ENCODE measurements around the gene LYZL1. TPM values are rescaled to one million over a fixed set of nuclear protein-coding genes. Genes with fewer than 3 reads are reported as not detected.

LYZL1 gene
- total RNA-seq, 2 experiments from 2014 or later, result not detected

- peaks cover 0 to 10% of the 10 kb centered on the region in 2 experiments for H3K27me3 ChIP-seq (ENCODE audit: control insufficient read depth in 1 of 2, insufficient read depth in 2 of 2, low read length in 2 of 2)
- intact Hi-C loops (cut with DNase I, micrococcal nuclease), result loop anchor here in 1 of 2 experiments (5.0 to 10.0 kb wide), 2 partner anchors 640 to 878 kb away; no protein-coding TSS in a partner anchor
- DNase-seq (no peak), ATAC-seq (ENCODE audit: poor library complexity) (no peak)
- ChIA-PET POLR2A (no interaction called here), CTCF (no interaction called here)
- H3K27me3 Mint-ChIP-seq, result peaks cover 58% of the 10 kb centered on the region
- no peak overlapping the region for H3K27ac ChIP-seq (ENCODE audit: low read depth in 1 of 2, low read length in 2 of 2)
- H3K4me3 ChIP-seq (ENCODE audit: low read length), result no peak overlapping the region
- H3K36me3 ChIP-seq (ENCODE audit: insufficient read depth, low read length), result no peaks in the 10 kb centered on the region
- H3K36me3 Mint-ChIP-seq (ENCODE audit: low read depth), result no peaks in the 10 kb centered on the region
- TF ChIP-seq CTCF (IDR thresholded peaks at IDR 0.05), result no peak
- H3K4me3 Mint-ChIP-seq, result no peak overlapping the region
- peaks cover 17% of the 10 kb centered on the region for H3K9me3 Mint-ChIP-seq
- no peaks in the 10 kb centered on the region for H3K4me1 Mint-ChIP-seq (ENCODE audit: low read depth)
- peaks cover 0 to 3% of the 10 kb centered on the region in 2 experiments for H3K9me3 ChIP-seq (ENCODE audit: control insufficient read depth in 1 of 2, insufficient read depth in 1 of 2, low read length in 2 of 2)
- H3K4me1 ChIP-seq (ENCODE audit: insufficient read depth, low read length), result no peaks in the 10 kb centered on the region
- no peak overlapping the region for H3K27ac Mint-ChIP-seq
Measured at GRCh38 chr10:29302499-29302898, 13.6 kb downstream of the LYZL1 start.

DNA sequence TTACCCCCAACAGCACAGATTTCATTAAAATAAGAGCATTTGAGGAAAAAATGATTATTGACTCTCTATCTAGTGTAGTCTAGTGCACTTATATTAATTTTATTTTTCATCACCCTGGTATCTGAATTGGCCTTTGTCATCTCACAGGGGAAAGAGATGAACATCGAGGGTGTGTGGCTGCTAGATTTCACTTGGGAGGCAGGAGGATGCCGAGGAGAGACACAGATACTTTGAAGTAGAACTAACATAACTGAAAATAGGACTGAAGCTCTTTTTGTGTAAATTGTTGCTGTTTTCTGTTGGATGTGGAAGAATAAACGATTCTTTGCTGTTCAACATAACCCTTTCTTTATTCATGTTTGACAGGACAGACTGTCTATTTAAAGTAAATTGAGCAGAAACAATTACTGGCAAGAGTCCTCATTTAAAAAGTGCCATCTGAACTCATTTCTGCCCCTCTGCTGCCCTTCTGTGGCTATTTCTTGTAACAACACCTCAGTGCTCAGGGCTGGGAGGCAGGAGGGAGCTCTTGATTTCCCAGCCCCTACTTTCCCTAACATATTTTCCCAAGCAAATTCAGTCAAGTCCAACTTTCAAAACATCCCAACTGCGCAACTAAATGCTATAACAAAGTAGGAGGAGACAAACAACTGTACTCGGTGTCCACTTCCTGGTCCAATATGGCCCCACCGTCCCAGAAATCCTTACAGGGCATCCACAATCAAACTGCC, 15.6 kb downstream of the LYZL1 start:
- peaks cover 0 to 3% of the 10 kb centered on the region in 2 experiments for H3K9me3 ChIP-seq (ENCODE audit: control insufficient read depth in 1 of 2, insufficient read depth in 1 of 2, low read length in 2 of 2)
- Mint-ChIP-seq H3K27ac (no peak overlapping the region), H3K36me3 (ENCODE audit: low read depth) (no peaks in the 10 kb centered on the region), H3K4me1 (ENCODE audit: low read depth) (no peaks in the 10 kb centered on the region), H3K27me3 (peaks cover 41% of the 10 kb centered on the region), H3K9me3 (peaks cover 10% of the 10 kb centered on the region), H3K4me3 (no peak overlapping the region)
- DNase-seq (peak in 7 of 14 experiments; percentile 1 to 50 (median 20)), ATAC-seq (ENCODE audit: poor library complexity) (no peak)
- intact Hi-C loops (cut with DNase I, micrococcal nuclease), result loop anchor here in 1 of 2 experiments (5.0 to 10.0 kb wide), 2 partner anchors 642 to 880 kb away; no protein-coding TSS in a partner anchor
- H3K4me1 ChIP-seq (ENCODE audit: insufficient read depth, low read length), result no peaks in the 10 kb centered on the region
- no peak overlapping the region for H3K4me3 ChIP-seq (ENCODE audit: low read length)
- CTCF ChIA-PET, result interaction anchor here (1.4 kb wide), 1 partner anchor 641 kb away, joined by 4 read pairs; no protein-coding TSS in a partner anchor
- H3K27me3 ChIP-seq (ENCODE audit: control insufficient read depth in 1 of 2, insufficient read depth in 2 of 2, low read length in 2 of 2), result peaks cover 0 to 10% of the 10 kb centered on the region in 2 experiments
- H3K36me3 ChIP-seq (ENCODE audit: insufficient read depth, low read length), result no peaks in the 10 kb centered on the region
- no peak overlapping the region for H3K27ac ChIP-seq (ENCODE audit: low read depth in 1 of 2, low read length in 2 of 2)
- POLR2A ChIA-PET, result no interaction called here
- TF ChIP-seq CTCF (IDR thresholded peaks at IDR 0.05), result peak; percentile 53

- Mint-ChIP-seq H3K27ac (no peak overlapping the region), H3K27me3 (peaks cover 41% of the 10 kb centered on the region), H3K4me3 (no peak overlapping the region), H3K36me3 (ENCODE audit: low read depth) (no peaks in the 10 kb centered on the region), H3K4me1 (ENCODE audit: low read depth) (no peaks in the 10 kb centered on the region), H3K9me3 (peaks cover 8% of the 10 kb centered on the region)
- H3K27me3 ChIP-seq (ENCODE audit: control insufficient read depth in 1 of 2, insufficient read depth in 2 of 2, low read length in 2 of 2), result peaks cover 0 to 10% of the 10 kb centered on the region in 2 experiments
- no peak for ATAC-seq (ENCODE audit: poor library complexity)
- ChIA-PET CTCF (interaction anchor here (1.4 kb wide), 1 partner anchor 641 kb away, joined by 4 read pairs; no protein-coding TSS in a partner anchor), POLR2A (no interaction called here)
- TF ChIP-seq CTCF (IDR thresholded peaks at IDR 0.05), result no peak
- H3K36me3 ChIP-seq (ENCODE audit: insufficient read depth, low read length), result no peaks in the 10 kb centered on the region
- no peak overlapping the region for H3K27ac ChIP-seq (ENCODE audit: low read depth in 1 of 2, low read length in 2 of 2)
- no peak overlapping the region for H3K4me3 ChIP-seq (ENCODE audit: low read length)
- intact Hi-C loops (cut with DNase I, micrococcal nuclease), result loop anchor here in 1 of 2 experiments (5.0 to 10.0 kb wide), 2 partner anchors 643 to 880 kb away; no protein-coding TSS in a partner anchor
- DNase-seq, result no peak
- H3K4me1 ChIP-seq (ENCODE audit: insufficient read depth, low read length), result no peaks in the 10 kb centered on the region
- peaks cover 0 to 3% of the 10 kb centered on the region in 2 experiments for H3K9me3 ChIP-seq (ENCODE audit: control insufficient read depth in 1 of 2, insufficient read depth in 1 of 2, low read length in 2 of 2)
Measured at GRCh38 chr10:29304995-29305335, 16.1 kb downstream of the LYZL1 start.

All from CD4-positive, alpha-beta T cell (primary cell).